Colonic mucosa (tissue), 4 donors: ENCODE data around the gene RPUSD4. TPM values are rescaled to one million over a fixed set of nuclear protein-coding genes. Genes with fewer than 3 reads are reported as not detected.

ENCODE experiments used
- DNase-seq: peaks from one replicate; pipeline ENCODE4 v3.0.0-alpha.2; 2020
- H3K27ac ChIP-seq: fragments of 200-600 bp; one replicate; pipeline ENCODE4 v1.8.0; 2021
- H3K27me3 ChIP-seq: fragments of 200-600 bp; one replicate; pipeline ENCODE4 v1.8.0; 2021
- H3K36me3 ChIP-seq: fragments of 200-600 bp; one replicate; pipeline ENCODE4 v1.8.0; 2021
- H3K4me1 ChIP-seq: fragments of 200-600 bp; one replicate; pipeline ENCODE4 v1.8.0; 2021; ENCODE audit warnings: mild to moderate bottlenecking
- H3K4me3 ChIP-seq: fragments of 200-600 bp; one replicate; pipeline ENCODE4 v1.8.0; 2021
- H3K9ac ChIP-seq, 2 donors: one replicate each; pipeline ENCODE4 v1.7.0; 2013; ENCODE audit warnings: control low read depth in 2 of 2, low read depth in 2 of 2, low read length in 2 of 2
- H3K9me3 ChIP-seq: fragments of 200-600 bp; one replicate; pipeline ENCODE4 v1.8.0; 2021
- intact Hi-C: fragments of 100-400 bp; cut with DNase I; formaldehyde crosslinking; loops from one replicate; pipeline ENCODE4 v1.14.1; 2022
- total RNA-seq, 2 donors: library from RNA; stranded (reverse); fragmentation: NEBNext Ultra II Directional in 1 of 2; extraction: Animal tissue kit (Norgen Biotek cat#: 25700) in 1 of 2; gene quantifications; one replicate each; pipeline ENCODE4 v1.2.1, GENCODE V29; 2021
- TF ChIP-seq, protein P1 (sequence below): fragments of 200-600 bp; IDR thresholded peaks from one replicate; pipeline ENCODE4 v1.8.0; 2022; ENCODE audit warnings: antibody characterized with exemption, mild to moderate bottlenecking
- donor health status: healthy.
- donor health status: DM: no; HTN: no; CAD: no.
- donor health status: DM: no; HTN: no; CAD: no.

RPUSD4 gene
- total RNA-seq, 2 donors from 2014 or later: 14.4 to 25.1 TPM

DNA sequence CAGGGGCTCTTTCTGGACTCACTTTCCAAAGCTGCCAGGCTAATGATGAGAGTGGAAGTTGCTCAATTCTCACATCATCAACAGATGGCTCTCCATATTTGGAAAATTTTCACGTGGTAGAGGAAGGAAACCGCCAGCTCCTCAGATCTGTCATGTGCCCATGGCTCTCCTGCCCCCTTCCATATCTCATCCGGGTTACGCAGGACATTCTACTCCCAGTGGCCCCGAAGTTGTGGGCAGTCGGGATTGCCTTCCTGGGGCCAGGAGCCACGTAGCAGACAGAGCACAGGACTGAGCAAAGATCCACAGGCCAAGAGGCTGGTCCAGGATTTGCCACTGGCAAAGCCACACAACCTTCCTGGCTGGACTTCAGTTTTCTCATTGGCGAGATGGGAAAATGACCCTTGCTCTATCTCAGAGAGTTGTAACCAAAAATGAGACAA is 38.8 kb downstream of the RPUSD4 start:
- H3K9ac ChIP-seq: no peak overlapping the region
- no peaks in the 10 kb centered on the region for H3K27me3 ChIP-seq
- H3K4me3 ChIP-seq: no peak overlapping the region
- H3K27ac ChIP-seq: no peak overlapping the region
- intact Hi-C loops: no loop called here
- H3K36me3 ChIP-seq: no peaks in the 10 kb centered on the region
- H3K4me1 ChIP-seq: no peaks in the 10 kb centered on the region
- DNase-seq: no peak
- TF ChIP-seq, protein P1, sequence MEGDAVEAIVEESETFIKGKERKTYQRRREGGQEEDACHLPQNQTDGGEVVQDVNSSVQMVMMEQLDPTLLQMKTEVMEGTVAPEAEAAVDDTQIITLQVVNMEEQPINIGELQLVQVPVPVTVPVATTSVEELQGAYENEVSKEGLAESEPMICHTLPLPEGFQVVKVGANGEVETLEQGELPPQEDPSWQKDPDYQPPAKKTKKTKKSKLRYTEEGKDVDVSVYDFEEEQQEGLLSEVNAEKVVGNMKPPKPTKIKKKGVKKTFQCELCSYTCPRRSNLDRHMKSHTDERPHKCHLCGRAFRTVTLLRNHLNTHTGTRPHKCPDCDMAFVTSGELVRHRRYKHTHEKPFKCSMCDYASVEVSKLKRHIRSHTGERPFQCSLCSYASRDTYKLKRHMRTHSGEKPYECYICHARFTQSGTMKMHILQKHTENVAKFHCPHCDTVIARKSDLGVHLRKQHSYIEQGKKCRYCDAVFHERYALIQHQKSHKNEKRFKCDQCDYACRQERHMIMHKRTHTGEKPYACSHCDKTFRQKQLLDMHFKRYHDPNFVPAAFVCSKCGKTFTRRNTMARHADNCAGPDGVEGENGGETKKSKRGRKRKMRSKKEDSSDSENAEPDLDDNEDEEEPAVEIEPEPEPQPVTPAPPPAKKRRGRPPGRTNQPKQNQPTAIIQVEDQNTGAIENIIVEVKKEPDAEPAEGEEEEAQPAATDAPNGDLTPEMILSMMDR: no peak
- no peaks in the 10 kb centered on the region for H3K9me3 ChIP-seq

DNA sequence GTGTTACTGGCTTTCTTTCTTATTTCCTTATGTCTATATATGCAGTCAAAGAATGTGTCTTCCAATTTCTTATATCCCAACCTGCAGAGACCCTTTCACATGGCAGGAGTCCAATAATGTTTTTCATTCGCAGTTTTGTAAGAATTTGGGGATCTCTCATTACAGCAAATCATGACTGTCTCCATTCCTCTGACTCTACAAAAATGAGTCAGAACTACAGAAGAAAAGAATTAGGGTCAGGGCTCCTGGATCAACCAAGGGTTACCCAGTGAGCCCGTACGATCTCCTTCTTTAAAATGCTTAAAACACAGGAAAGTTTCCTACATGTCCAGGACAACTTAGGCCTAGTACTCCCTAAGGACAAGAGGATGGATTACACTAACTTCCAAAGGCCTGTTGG is 42.2 kb downstream of the RPUSD4 start:
- H3K36me3 ChIP-seq: no peaks in the 10 kb centered on the region
- H3K9me3 ChIP-seq: no peaks in the 10 kb centered on the region
- no peaks in the 10 kb centered on the region for H3K27me3 ChIP-seq
- DNase-seq: no peak
- H3K27ac ChIP-seq: no peak overlapping the region
- no peaks in the 10 kb centered on the region for H3K4me1 ChIP-seq
- intact Hi-C loops: no loop called here
- H3K4me3 ChIP-seq: no peak overlapping the region
- TF ChIP-seq, protein P1: no peak
- no peak overlapping the region for H3K9ac ChIP-seq

DNA sequence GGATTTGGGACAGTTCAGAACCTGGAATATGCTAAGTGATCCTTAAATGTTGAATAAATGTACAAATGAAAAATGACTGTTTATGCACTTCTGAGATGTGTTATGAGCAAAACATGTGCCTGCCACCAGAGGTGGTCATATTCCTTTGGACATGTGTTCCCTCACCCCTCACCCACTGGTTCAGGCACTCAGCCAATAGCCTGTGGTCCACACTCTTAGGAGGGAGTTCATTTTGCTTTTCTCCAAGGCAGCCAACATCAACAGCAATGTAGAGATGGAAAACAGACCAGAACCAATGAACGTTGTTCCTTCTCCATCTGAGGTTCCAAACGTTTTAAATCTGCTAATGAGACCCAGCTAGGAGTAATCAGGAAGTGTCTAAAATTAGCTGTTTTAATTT is 44.0 kb downstream of the RPUSD4 start:
- Histone ChIP-seq H3K27me3 (no peaks in the 10 kb centered on the region), H3K4me3 (no peak overlapping the region), H3K4me1 (no peaks in the 10 kb centered on the region), H3K9me3 (no peaks in the 10 kb centered on the region), H3K9ac (no peak overlapping the region), H3K36me3 (no peaks in the 10 kb centered on the region), H3K27ac (no peak overlapping the region)
- DNase-seq: no peak
- intact Hi-C loops: no loop called here
- TF ChIP-seq, protein P1: no peak

GRCh38 chr11:126166413-126166812 is 45.0 kb downstream of the RPUSD4 start:
- intact Hi-C loops: no loop called here
- H3K4me3 ChIP-seq: no peak overlapping the region
- no peak overlapping the region for H3K27ac ChIP-seq
- DNase-seq: no peak
- no peak overlapping the region for H3K9ac ChIP-seq
- no peaks in the 10 kb centered on the region for H3K9me3 ChIP-seq
- TF ChIP-seq, protein P1: no peak
- H3K27me3 ChIP-seq: no peaks in the 10 kb centered on the region
- no peaks in the 10 kb centered on the region for H3K36me3 ChIP-seq
- H3K4me1 ChIP-seq: no peaks in the 10 kb centered on the region

- H3K9ac ChIP-seq: no peak overlapping the region
- TF ChIP-seq, protein P1: no peak
- peak; percentile 44 for DNase-seq
- no peaks in the 10 kb centered on the region for H3K4me1 ChIP-seq
- no peak overlapping the region for H3K4me3 ChIP-seq
- no peaks in the 10 kb centered on the region for H3K36me3 ChIP-seq
- no peak overlapping the region for H3K27ac ChIP-seq
- no peaks in the 10 kb centered on the region for H3K9me3 ChIP-seq
- intact Hi-C loops: no loop called here
- H3K27me3 ChIP-seq: no peaks in the 10 kb centered on the region
Measured at GRCh38 chr11:126165757-126166156, 45.7 kb downstream of the RPUSD4 start.

- no peak for DNase-seq
- Histone ChIP-seq H3K36me3 (no peaks in the 10 kb centered on the region), H3K9ac (no peak overlapping the region), H3K4me1 (no peaks in the 10 kb centered on the region), H3K4me3 (no peak overlapping the region), H3K9me3 (no peaks in the 10 kb centered on the region), H3K27ac (no peak overlapping the region), H3K27me3 (no peaks in the 10 kb centered on the region)
- TF ChIP-seq, protein P1: no peak
- intact Hi-C loops: no loop called here
Measured at GRCh38 chr11:126165311-126165720, 46.1 kb downstream of the RPUSD4 start.
